ENCODE results near the gene EDAR. TPM values are rescaled to one million over a fixed set of nuclear protein-coding genes. Genes with fewer than 3 reads are reported as not detected.

The EDAR gene
- total RNA-seq, 4 donors from 2014 or later = not detected

DNA sequence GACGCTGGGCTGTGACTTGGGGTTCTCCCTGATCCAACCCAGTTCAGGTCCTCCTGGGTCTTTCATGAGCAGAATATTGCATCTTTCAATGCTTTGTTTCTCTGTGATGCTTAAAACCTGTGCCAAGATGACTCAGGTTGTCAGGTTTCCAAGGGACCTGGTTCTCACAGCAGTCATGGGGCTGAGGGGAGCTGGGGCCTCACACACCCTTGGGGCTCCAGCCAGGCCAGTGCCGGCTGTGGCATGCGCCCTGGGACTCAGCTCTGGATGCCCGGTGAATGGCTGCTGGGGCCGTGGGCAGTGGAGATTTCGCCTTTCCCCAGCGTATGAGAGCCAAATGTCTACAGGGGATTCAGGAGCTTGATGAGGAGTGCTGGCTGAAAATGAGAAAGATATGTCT lies 29.6 kb downstream of the EDAR start:
- 90% methylated on average over 6 of the region's 7 CpGs for WGBS
- intact Hi-C loops (cut with DNase I) = no loop called here
- Histone ChIP-seq H3K36me3 (no peaks in the 10 kb centered on the region), H3K27ac (replicated peaks in 1 of 4) (no peak overlapping the region), H3K9me3 (no peaks in the 10 kb centered on the region), H3K4me3 (no peak overlapping the region), H3K27me3 (no peaks in the 10 kb centered on the region), H3K4me1 (peaks cover 0 to 5% (median 0%) of the 10 kb centered on the region in 4 donors)
- TF ChIP-seq POLR2AphosphoS5 (IDR thresholded peaks at IDR 0.05) (no peak), EP300 (IDR thresholded peaks at IDR 0.05) (no peak), POLR2A (IDR thresholded peaks at IDR 0.05; ENCODE audit: low read depth) (no peak)
- TF ChIP-seq, protein P1, sequence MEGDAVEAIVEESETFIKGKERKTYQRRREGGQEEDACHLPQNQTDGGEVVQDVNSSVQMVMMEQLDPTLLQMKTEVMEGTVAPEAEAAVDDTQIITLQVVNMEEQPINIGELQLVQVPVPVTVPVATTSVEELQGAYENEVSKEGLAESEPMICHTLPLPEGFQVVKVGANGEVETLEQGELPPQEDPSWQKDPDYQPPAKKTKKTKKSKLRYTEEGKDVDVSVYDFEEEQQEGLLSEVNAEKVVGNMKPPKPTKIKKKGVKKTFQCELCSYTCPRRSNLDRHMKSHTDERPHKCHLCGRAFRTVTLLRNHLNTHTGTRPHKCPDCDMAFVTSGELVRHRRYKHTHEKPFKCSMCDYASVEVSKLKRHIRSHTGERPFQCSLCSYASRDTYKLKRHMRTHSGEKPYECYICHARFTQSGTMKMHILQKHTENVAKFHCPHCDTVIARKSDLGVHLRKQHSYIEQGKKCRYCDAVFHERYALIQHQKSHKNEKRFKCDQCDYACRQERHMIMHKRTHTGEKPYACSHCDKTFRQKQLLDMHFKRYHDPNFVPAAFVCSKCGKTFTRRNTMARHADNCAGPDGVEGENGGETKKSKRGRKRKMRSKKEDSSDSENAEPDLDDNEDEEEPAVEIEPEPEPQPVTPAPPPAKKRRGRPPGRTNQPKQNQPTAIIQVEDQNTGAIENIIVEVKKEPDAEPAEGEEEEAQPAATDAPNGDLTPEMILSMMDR (IDR thresholded peaks at IDR 0.05) = no peak
- DNase-seq (ENCODE audit: extremely low spot score) = no peak

DNA sequence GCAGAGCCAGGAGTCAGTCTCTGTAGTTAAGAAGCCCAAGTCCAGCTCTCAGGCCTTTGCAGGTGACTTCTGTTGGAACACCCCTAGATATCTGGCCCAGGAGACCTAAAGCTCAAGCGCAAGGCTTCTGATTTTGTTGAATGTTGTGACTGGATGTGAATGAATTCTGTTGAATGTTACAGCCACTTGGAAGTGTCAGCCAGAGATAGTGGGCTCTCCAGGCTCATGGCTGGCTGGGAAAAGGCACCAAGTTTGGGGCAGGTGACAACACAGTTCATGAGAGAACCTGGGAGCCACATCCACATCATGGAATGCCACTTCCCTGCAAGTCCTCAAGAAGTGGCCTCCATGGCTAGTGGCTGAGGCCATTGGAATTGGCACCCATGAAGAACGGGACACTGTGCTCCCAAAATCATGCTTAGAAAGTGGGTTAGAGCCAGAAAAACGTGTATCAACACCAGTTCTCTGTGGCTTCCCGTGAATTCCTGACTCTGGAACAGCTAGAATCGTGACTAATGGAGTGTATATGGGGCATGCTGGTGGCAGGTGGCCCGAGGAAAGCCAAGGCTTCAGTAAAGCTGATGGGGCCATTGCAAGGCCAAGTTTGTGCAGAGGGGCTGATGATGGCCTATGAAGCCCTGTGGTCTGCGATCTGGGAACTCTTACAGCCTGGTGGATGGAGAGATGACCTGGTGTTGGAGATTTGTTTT lies 30.2 kb downstream of the EDAR start:
- peaks cover 0 to 5% (median 0%) of the 10 kb centered on the region in 4 donors for H3K4me1 ChIP-seq
- no peak for DNase-seq (ENCODE audit: extremely low spot score)
- H3K9me3 ChIP-seq = no peaks in the 10 kb centered on the region
- no peak overlapping the region for H3K27ac ChIP-seq (replicated peaks in 1 of 4)
- no peaks in the 10 kb centered on the region for H3K27me3 ChIP-seq
- H3K36me3 ChIP-seq = no peaks in the 10 kb centered on the region
- intact Hi-C loops (cut with DNase I) = no loop called here
- no peak for TF ChIP-seq POLR2AphosphoS5 (IDR thresholded peaks at IDR 0.05)
- TF ChIP-seq, protein P1 (IDR thresholded peaks at IDR 0.05) = no peak
- no peak for TF ChIP-seq POLR2A (IDR thresholded peaks at IDR 0.05; ENCODE audit: low read depth)
- TF ChIP-seq EP300 (IDR thresholded peaks at IDR 0.05) = no peak
- H3K4me3 ChIP-seq = no peak overlapping the region
- 89% methylated on average over 6 of the region's 7 CpGs for WGBS

DNA sequence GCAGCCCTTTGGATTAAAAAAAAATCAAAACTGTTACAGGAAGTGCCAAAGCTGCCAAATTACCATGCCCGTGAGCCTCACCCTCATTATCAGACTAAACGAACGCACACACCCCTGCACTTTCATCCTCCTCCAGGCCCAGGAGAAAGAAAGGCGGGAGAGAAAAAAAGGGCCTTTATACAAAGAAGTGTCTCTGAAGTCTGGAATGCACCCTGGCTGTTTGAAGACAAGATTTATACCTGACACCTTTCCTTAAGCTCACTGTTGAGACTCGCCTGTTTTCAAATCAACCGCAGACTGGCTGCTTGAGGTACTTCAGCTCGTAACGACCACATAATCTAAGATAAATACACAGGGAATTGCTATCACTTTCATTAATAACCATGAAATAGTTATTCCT lies 31.0 kb downstream of the EDAR start:
- Histone ChIP-seq H3K36me3 (no peaks in the 10 kb centered on the region), H3K9me3 (peaks cover 0 to 5% (median 0%) of the 10 kb centered on the region in 4 donors), H3K27ac (replicated peaks in 1 of 4) (no peak overlapping the region), H3K27me3 (no peaks in the 10 kb centered on the region), H3K4me1 (peaks cover 0 to 5% (median 0%) of the 10 kb centered on the region in 4 donors), H3K4me3 (no peak overlapping the region)
- DNase-seq (ENCODE audit: extremely low spot score) = no peak
- intact Hi-C loops (cut with DNase I) = no loop called here
- 78% methylated on average over 8 of the region's 8 CpGs for WGBS
- no peak for TF ChIP-seq EP300 (IDR thresholded peaks at IDR 0.05)

DNA sequence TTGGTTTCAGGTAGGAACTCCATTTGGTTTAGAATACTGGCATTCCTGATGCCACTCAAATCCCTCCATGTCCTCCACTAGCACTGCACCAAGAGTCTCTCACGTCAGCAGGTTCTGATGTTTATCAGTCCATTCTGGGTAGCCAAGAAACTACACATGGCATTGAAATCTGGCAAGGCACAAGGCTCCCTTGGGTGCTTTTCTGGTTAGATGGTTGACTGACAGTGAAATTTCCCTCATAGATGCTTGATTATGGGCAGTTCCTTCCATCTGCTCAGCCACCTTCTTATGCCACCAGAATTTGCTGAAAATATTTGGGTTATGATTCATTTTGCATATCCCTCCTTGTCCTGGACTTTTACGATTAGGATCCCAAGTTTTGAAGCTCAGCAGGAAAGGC lies 32.6 kb downstream of the EDAR start:
- TF ChIP-seq POLR2AphosphoS5 (IDR thresholded peaks at IDR 0.05) (no peak), EP300 (IDR thresholded peaks at IDR 0.05) (no peak), POLR2A (IDR thresholded peaks at IDR 0.05; ENCODE audit: low read depth) (no peak)
- TF ChIP-seq, protein P1 (IDR thresholded peaks at IDR 0.05) = no peak
- Histone ChIP-seq H3K4me1 (peaks cover 0 to 5% (median 0%) of the 10 kb centered on the region in 4 donors), H3K9me3 (peaks cover 0 to 13% (median 8%) of the 10 kb centered on the region in 4 donors), H3K27ac (replicated peaks in 1 of 4) (no peak overlapping the region), H3K36me3 (no peaks in the 10 kb centered on the region), H3K4me3 (no peak overlapping the region), H3K27me3 (no peaks in the 10 kb centered on the region)
- WGBS = 82% methylated on average over 2 of the region's 2 CpGs
- DNase-seq (ENCODE audit: extremely low spot score) = no peak
- intact Hi-C loops (cut with DNase I) = no loop called here

DNA sequence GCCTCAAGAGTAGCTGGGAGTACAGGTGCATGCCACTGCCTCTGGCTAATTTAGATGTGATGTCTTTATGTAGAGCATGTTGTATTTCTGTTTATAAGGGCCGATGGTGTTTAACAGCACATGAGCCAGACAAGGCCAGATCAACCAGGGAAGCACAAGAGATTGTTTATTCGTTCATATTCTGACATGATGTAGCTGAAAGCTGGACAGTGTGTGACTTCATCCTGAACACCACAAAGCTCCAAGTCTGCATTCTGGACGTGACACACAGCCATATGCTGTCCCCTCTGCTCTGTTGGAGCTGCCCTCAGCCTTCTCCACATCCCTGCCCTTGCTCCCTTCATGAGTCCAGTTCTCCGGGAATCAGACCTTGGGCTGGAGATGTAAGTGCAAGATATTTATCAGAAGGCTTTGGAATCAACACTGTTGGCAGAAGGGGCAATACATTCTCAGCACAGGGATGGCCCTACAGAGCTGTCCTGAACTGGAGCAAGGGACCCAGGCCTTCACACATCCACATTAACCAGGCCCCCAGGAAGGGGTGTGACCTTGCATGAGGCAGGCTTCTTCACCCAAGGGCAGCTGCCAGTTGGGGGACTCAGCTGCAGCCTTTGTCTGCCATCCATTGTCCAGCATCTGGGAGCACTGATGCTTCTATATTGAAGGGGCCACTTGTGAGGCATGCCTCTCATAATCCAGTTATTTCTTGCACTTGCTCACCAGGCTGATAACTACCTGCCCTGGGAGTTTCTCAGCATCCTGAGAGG lies 38.5 kb downstream of the EDAR start:
- H3K27me3 ChIP-seq = no peaks in the 10 kb centered on the region
- no peak overlapping the region for H3K27ac ChIP-seq (replicated peaks in 1 of 4)
- DNase-seq (ENCODE audit: extremely low spot score) = no peak
- 81% methylated on average over 4 of the region's 4 CpGs for WGBS
- no peak overlapping the region for H3K4me3 ChIP-seq
- H3K9me3 ChIP-seq = peaks cover 0 to 20% (median 10%) of the 10 kb centered on the region in 4 donors
- peaks cover 0 to 6% (median 0%) of the 10 kb centered on the region in 4 donors for H3K4me1 ChIP-seq
- TF ChIP-seq POLR2A (IDR thresholded peaks at IDR 0.05; ENCODE audit: low read depth) = no peak
- no peak for TF ChIP-seq EP300 (IDR thresholded peaks at IDR 0.05)
- TF ChIP-seq, protein P1 (IDR thresholded peaks at IDR 0.05) = no peak
- TF ChIP-seq POLR2AphosphoS5 (IDR thresholded peaks at IDR 0.05) = no peak
- intact Hi-C loops (cut with DNase I) = loop anchor here (5.0 kb wide), 1 partner anchor 38 kb away; no protein-coding TSS in a partner anchor
- H3K36me3 ChIP-seq = no peaks in the 10 kb centered on the region

Data from esophagus muscularis mucosa (tissue), 4 donors.